Measurements from ENCODE around the gene CLDN22.

The CLDN22 gene

GRCh38 chr4:183323295-183323694 is 3.2 kb upstream of the CLDN22 start:
- CTCF ChIA-PET, result no interaction called here
- TF ChIP-seq CTCF (IDR thresholded peaks at IDR 0.05; ENCODE audit: control extremely low read depth, extremely low read depth, low read depth, missing control alignments), result no peak
- POLR2A ChIA-PET, result no interaction called here
- DNase-seq (ENCODE audit: extremely low spot score), result no peak

- ChIA-PET CTCF (no interaction called here), POLR2A (no interaction called here)
- TF ChIP-seq CTCF (IDR thresholded peaks at IDR 0.05; ENCODE audit: control extremely low read depth, extremely low read depth, low read depth, missing control alignments), result no peak
- no peak for DNase-seq (ENCODE audit: extremely low spot score)
Observed at GRCh38 chr4:183322326-183322725, 2.2 kb upstream of the CLDN22 start, which contains the start of gene CLDN24. Gene CLDN24 (minus strand): TSS chr4:183322426. CDS start chr4:183322426, 0 bp downstream.

- POLR2A ChIA-PET, result no interaction called here
- CTCF ChIA-PET, result interaction anchor here (1.0 kb wide), 1 partner anchor 11 kb away, joined by 3 read pairs; no protein-coding TSS in a partner anchor
- no peak for TF ChIP-seq CTCF (IDR thresholded peaks at IDR 0.05; ENCODE audit: control extremely low read depth, extremely low read depth, low read depth, missing control alignments)
- DNase-seq (ENCODE audit: extremely low spot score), result no peak
Observed at GRCh38 chr4:183321516-183321915, 1.4 kb upstream of the CLDN22 start.

- POLR2A ChIA-PET, result no interaction called here
Observed at GRCh38 chr4:183321079-183321478, 1.0 kb upstream of the CLDN22 start.

GRCh38 chr4:183318656-183319055 is 1.4 kb downstream of the CLDN22 start:
- POLR2A ChIA-PET, result no interaction called here
- TF ChIP-seq CTCF (IDR thresholded peaks at IDR 0.05; ENCODE audit: control extremely low read depth, extremely low read depth, low read depth, missing control alignments), result no peak
- DNase-seq (ENCODE audit: extremely low spot score), result no peak
- CTCF ChIA-PET, result interaction anchor here (1.5 kb wide), 1 partner anchor 380 kb away, joined by 3 read pairs; no protein-coding TSS in a partner anchor

More at GRCh38 chr4:183321079-183321478, 1.0 kb upstream of the CLDN22 start:
- no peak for DNase-seq (ENCODE audit: extremely low spot score)
- CTCF ChIA-PET, result interaction anchor here (1.0 kb wide), 1 partner anchor 11 kb away, joined by 3 read pairs; no protein-coding TSS in a partner anchor
- TF ChIP-seq CTCF (IDR thresholded peaks at IDR 0.05; ENCODE audit: control extremely low read depth, extremely low read depth, low read depth, missing control alignments), result no peak

GRCh38 chr4:183314806-183315205 is 5.3 kb downstream of the CLDN22 start:
- ChIA-PET CTCF (no interaction called here), POLR2A (no interaction called here)
- no peak for DNase-seq (ENCODE audit: extremely low spot score)
- no peak for TF ChIP-seq CTCF (IDR thresholded peaks at IDR 0.05; ENCODE audit: control extremely low read depth, extremely low read depth, low read depth, missing control alignments)

- no peak for DNase-seq (ENCODE audit: extremely low spot score)
- CTCF ChIA-PET, result no interaction called here
- POLR2A ChIA-PET, result no interaction called here
Observed at GRCh38 chr4:183314336-183314735, 5.7 kb downstream of the CLDN22 start.

More at GRCh38 chr4:183314336-183314735, 5.7 kb downstream of the CLDN22 start:
- TF ChIP-seq CTCF (IDR thresholded peaks at IDR 0.05; ENCODE audit: control extremely low read depth, extremely low read depth, low read depth, missing control alignments), result no peak

All from GM10248 (cell line).